ENCODE measurements around the gene SOX4.

- TF ChIP-seq POLR2A (IDR thresholded peaks at IDR 0.05; ENCODE audit: low read depth, low read length) (no peak), TAF1 (IDR thresholded peaks at IDR 0.05; ENCODE audit: low read depth, low read length) (no peak), POLR2AphosphoS5 (IDR thresholded peaks at IDR 0.05; ENCODE audit: low read depth, low read length) (no peak), POU2F2 (IDR thresholded peaks at IDR 0.05; ENCODE audit: low read depth, low read length) (no peak)
Measured at GRCh38 chr6:21586300-21586699, 7.3 kb upstream of the SOX4 start.

Data from GM12891 (cell line).